LNCaP clone FGC (cell line): Measurements from ENCODE around the gene CCDC134.
A peak's percentile ranks its signal among the peaks of the same experiment; 100 is the strongest.

Experiments
- DNase-seq: peaks from one replicate; pipeline ENCODE4 v3.0.0-alpha.2; 2011; ENCODE audit warnings: low read depth
- H3K4me3 ChIP-seq: 2 replicates; pipeline ENCODE4 v1.5.1; 2011; ENCODE audit warnings: mild to moderate bottlenecking, low read depth, low read length, control low read depth
- TF ChIP-seq, protein P1 (sequence below): IDR thresholded peaks from 2 replicates; pipeline ENCODE4 v1.5.1; 2012; ENCODE audit warnings: mild to moderate bottlenecking; ENCODE audit not compliant: control insufficient read depth, insufficient read depth; ENCODE audit errors: extremely low read depth

The CCDC134 gene

DNA sequence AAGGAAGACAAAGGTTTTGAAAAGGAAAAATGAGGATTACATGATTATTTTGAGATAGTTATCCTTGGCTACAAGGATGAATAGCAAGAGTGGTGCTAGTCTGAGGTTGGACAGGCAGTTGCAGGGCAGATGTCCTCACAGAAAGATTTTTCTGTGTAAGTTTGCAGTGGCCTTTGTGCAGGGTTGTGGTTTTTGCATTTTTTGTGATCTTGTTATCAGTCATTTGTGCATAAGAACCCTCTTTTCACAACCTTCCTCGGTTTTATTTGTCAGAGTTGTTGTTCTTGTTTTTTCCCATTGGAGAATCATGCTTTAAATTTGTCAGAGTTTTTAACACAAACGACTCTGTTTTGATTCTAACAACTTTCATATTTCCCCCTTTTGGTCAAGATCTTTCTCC is 1.4 kb downstream of the CCDC134 start:
- DNase-seq: no peak
- H3K4me3 ChIP-seq: peak overlapping the region; percentile 73
- TF ChIP-seq, protein P1, sequence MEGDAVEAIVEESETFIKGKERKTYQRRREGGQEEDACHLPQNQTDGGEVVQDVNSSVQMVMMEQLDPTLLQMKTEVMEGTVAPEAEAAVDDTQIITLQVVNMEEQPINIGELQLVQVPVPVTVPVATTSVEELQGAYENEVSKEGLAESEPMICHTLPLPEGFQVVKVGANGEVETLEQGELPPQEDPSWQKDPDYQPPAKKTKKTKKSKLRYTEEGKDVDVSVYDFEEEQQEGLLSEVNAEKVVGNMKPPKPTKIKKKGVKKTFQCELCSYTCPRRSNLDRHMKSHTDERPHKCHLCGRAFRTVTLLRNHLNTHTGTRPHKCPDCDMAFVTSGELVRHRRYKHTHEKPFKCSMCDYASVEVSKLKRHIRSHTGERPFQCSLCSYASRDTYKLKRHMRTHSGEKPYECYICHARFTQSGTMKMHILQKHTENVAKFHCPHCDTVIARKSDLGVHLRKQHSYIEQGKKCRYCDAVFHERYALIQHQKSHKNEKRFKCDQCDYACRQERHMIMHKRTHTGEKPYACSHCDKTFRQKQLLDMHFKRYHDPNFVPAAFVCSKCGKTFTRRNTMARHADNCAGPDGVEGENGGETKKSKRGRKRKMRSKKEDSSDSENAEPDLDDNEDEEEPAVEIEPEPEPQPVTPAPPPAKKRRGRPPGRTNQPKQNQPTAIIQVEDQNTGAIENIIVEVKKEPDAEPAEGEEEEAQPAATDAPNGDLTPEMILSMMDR: no peak

DNA sequence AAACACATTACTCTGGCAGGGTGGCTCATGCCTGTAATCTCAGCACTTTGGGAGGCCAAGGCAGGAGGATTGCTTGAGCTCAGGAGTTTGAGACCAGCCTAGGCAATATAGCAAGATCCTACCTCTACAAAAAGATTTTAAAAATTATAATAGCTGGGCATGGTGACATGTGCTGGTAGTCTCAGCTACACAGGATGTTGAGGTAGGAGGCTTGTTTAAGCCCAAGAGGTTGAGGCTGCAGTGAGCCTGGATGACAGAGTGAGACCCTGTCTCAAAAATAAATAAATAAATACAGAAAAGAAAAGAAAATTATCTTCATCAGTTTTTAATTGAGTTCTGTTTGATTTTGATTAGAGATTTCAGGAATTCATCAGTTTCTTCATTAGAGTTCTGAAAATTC is 5.2 kb downstream of the CCDC134 start:
- no peak for DNase-seq
- TF ChIP-seq, protein P1: no peak
- no peak overlapping the region for H3K4me3 ChIP-seq

DNA sequence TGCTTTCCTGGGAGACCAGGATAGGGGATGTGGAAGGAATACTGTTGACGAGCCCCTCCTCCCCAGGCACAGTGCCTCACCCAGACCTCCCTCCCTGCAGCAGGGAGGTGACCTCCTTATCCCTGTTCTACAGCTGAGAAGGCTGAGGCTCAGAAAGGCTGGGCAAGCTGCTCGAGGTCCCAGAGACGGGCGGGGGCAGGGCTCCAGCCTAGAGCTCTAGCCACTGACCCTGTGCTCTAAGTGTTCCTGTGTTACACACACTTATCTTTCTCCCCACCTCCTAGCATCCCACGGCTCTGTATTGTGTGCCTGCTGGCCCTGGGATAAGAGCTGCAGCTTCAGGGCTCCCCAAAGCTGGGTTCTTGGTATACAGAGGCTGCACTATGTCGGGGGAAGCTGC is 7.9 kb downstream of the CCDC134 start:
- H3K4me3 ChIP-seq: no peak overlapping the region
- TF ChIP-seq, protein P1: no peak
- no peak for DNase-seq

DNA sequence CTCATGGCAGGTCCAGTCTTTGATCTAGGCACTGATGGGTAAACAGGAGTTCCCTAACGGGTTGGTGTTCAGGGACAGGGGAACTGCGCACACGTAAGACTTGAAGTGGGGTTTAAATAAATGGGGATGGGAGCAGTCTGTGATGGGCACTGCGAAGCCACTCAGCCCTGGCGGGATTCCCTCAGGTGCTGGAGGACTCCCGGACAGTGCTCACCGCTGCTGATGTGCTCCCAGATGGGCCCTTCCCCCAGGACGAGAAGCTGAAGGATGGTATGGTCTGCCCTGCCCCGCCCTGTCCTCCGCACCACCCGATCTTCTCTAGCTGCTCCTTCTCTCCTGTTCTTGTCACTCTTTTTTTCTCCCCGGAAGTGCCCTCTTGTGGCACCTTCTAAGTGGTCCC is 9.5 kb downstream of the CCDC134 start:
- TF ChIP-seq, protein P1: no peak
- no peak for DNase-seq
- H3K4me3 ChIP-seq: no peak overlapping the region

DNA sequence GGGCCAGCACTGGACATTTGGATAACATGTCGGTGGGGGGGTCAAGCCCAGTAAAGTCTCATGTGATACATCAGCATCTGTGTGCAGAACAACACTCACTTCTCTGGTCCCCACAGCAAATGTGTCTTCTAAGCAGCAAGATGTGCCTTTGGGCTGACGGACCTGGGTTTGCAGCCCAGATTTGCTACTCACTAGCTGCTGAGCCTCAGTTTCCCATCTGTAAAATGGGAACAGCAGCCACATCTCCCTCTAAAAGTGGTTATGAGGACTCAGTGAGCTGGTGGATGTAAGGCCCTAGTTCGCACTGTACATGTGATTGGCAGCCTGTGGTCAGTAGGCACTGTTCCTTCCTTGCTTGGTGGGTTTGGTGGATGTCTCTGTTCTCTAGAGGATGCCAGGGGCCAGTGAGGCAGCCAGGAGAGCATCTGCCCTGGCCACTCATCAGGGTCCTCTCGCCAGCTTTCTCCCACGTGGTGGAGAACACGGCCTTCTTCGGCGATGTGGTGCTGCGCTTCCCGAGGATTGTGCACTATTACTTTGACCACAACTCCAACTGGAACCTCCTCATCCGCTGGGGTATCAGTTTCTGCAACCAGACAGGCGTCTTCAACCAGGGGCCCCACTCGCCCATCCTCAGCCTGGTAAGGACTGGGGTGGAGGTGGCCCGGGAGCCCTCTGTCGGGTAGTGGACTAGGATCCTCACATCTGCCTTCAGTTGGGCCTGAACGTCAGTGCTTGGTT is 12.5 kb downstream of the CCDC134 start:
- TF ChIP-seq, protein P1: no peak
- DNase-seq: no peak
- H3K4me3 ChIP-seq: no peak overlapping the region

DNA sequence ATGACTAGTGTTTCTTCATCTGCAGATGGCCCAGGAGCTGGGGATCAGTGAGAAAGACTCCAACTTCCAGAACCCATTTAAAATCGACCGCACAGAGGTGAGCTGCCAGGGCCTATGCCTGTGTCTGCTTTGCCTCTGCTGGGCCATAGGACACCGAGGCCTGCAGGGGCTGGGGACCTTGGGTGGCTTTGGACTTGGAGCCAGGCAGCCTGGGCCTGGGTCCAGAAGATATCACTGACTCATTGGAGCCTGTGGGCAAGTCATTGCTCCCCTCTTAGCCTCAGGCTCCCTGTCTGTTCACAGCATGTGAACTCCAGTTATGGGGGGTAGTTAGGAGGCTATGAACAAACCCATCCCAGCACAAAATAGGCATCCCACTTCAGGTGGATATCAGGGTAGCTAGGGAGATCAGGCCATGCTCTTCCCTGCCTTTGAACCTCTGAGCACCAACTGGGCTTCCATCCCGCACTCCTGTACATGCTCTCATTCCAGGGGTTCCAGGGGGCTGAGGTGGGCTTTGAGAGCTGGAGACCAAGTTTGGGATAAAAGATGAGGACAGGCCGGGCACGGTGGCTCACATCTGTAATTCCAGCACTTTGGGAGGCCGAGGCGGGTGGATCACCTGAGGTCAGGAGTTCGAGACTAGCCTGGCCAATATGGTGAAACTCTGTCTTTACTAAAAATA is 13.4 kb downstream of the CCDC134 start:
- TF ChIP-seq, protein P1: no peak
- no peak for DNase-seq
- no peak overlapping the region for H3K4me3 ChIP-seq

DNA sequence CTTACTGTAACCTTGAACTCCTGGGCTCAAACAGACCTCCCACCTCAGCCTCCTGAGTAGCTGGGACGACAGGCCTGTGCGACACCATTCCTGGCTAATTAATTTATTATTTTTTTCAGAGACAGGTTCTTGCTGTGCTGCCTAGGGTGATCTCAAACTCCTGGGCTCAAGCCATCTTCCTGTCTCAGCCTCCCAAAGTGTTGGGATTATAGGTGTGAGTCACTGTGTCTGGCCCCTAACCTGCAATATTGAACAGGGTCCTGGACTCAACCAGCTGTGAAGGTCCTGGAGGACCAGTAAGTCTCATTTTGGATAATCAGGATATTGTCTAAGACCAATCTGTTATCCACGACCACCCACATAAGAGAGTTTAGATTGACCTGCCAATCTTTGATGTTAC is 15.2 kb downstream of the CCDC134 start:
- no peak overlapping the region for H3K4me3 ChIP-seq
- TF ChIP-seq, protein P1: no peak
- no peak for DNase-seq
